Esophagus squamous epithelium (tissue), 5 donors: ENCODE measurements around the gene MAD1L1. TPM values are rescaled to one million over a fixed set of nuclear protein-coding genes. Genes with fewer than 3 reads are reported as not detected.
A peak's percentile ranks its signal among the peaks of the same experiment; 100 is the strongest.

Experiments
- DNase-seq: peaks from one replicate; lab custom pipeline; 2025; lab: John Stamatoyannopoulos, UW
- H3K27ac ChIP-seq, 4 donors: fragments of 200-600 bp; sonication (generic); one replicate each; pipeline ENCODE4 v1.5.1; 2016 to 2019; ENCODE audit warnings: mild to moderate bottlenecking in 1 of 4
- H3K27me3 ChIP-seq, 4 donors: fragments of 200-600 bp; sonication (generic); 1 replicate in 3 of 4; 2 replicates in 1 of 4; pipeline versions ENCODE4 v1.5.1 to v1.6.0; 2017 to 2021; ENCODE audit warnings: antibody characterized with exemption in 1 of 4
- H3K36me3 ChIP-seq, 3 donors: fragments of 200-600 bp; sonication (generic); one replicate each; pipeline ENCODE4 v1.5.1; 2016 to 2019
- H3K4me1 ChIP-seq, 3 donors: fragments of 200-600 bp; sonication (generic); one replicate each; pipeline ENCODE4 v1.5.1; 2017 to 2019
- H3K4me3 ChIP-seq, 4 donors: fragments of 200-600 bp; sonication (generic); 1 replicate in 3 of 4; 2 replicates in 1 of 4; pipeline ENCODE4 v1.5.1; 2016 to 2019; ENCODE audit warnings: mild to moderate bottlenecking in 2 of 4, moderate library complexity in 1 of 4
- H3K9me3 ChIP-seq, 3 donors: fragments of 200-600 bp; sonication (generic); one replicate each; pipeline ENCODE4 v1.5.1; 2016 to 2019
- POLR2A ChIP-seq, 4 donors: fragments of 450-650 bp; IDR thresholded peaks; one replicate each; pipeline ENCODE4 v1.6.1; 2017; ENCODE audit warnings: antibody characterized with exemption in 4 of 4, mild to moderate bottlenecking in 4 of 4, moderate library complexity in 3 of 4
- WGBS, 2 donors: methylation state at CpG; one replicate each; pipeline ENCODE4 v1.1.5; 2018; 5-methylcytosine and 5-hydroxymethylcytosine counted together
- intact Hi-C: fragments of 100-400 bp; cut with DNase I; formaldehyde crosslinking; loops from one replicate; pipeline ENCODE4 v1.15.0; 2022
- total RNA-seq, 4 donors: library from RNA; depleted of rRNA; stranded (reverse); fragments of >200 nt; gene quantifications; one replicate each; pipeline ENCODE4 v1.1.0, GENCODE V29; 2016
- TF ChIP-seq, protein P1 (sequence below), 6 experiments: fragments of 450-650 bp in 4 of 6; fragments of 200-600 bp in 2 of 6; sonication (generic) in 2 of 6; IDR thresholded peaks; one replicate each; pipeline ENCODE4 v1.5.1; 2016 to 2019; ENCODE audit warnings: antibody characterized with exemption in 6 of 6, mild to moderate bottlenecking in 4 of 6, moderate library complexity in 4 of 6
- donor health status: DM: yes; HTN: yes; CAD: no.

The MAD1L1 gene
- total RNA-seq, 4 donors from 2014 or later = 16.6 to 40.4 (median 30.2) TPM

DNA sequence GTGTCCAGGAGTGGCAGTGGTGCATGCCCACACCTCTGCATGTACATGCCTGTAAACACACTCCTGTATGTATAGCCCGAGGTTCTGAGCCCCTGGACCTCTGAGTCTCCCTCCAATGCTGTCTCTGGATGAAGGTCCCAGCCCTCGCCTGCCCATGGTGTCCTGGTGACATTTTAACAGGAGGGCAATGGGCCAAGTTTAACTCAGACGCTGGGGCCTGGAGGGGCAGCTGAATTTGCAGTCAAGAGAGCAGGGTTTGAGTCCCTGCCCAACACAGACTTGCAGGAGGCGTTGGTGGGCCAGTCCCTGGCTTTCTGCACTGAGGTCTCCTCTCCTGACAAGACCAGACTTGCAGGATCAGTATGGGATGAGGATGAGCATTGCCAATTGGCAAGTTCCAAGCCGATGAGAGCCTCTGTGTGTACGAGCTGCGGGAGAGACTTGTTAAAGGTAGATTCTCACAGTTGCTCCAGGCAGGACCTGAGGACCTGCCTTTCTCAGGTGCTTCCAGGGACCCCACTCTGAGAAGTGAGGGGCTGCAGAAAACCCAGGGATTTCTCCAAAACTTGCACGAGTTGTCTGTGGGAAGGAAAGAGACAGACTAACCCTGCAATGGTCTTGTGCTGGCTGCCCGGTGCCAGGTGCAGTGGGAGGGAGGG is 420.8 kb downstream of the MAD1L1 start:
- Histone ChIP-seq H3K36me3 (peaks cover 0 to 24% (median 0%) of the 10 kb centered on the region in 3 donors), H3K4me3 (no peak overlapping the region), H3K4me1 (peaks cover 8 to 31% (median 18%) of the 10 kb centered on the region in 3 donors), H3K27me3 (peaks cover 0 to 12% (median 0%) of the 10 kb centered on the region in 4 donors), H3K9me3 (no peaks in the 10 kb centered on the region), H3K27ac (no peak overlapping the region)
- DNase-seq = no peak
- 47 to 51% methylated on average over 5 to 7 of the region's 9 CpGs for WGBS, 2 donors
- TF ChIP-seq POLR2A (IDR thresholded peaks at IDR 0.05) = no peak
- TF ChIP-seq, protein P1, sequence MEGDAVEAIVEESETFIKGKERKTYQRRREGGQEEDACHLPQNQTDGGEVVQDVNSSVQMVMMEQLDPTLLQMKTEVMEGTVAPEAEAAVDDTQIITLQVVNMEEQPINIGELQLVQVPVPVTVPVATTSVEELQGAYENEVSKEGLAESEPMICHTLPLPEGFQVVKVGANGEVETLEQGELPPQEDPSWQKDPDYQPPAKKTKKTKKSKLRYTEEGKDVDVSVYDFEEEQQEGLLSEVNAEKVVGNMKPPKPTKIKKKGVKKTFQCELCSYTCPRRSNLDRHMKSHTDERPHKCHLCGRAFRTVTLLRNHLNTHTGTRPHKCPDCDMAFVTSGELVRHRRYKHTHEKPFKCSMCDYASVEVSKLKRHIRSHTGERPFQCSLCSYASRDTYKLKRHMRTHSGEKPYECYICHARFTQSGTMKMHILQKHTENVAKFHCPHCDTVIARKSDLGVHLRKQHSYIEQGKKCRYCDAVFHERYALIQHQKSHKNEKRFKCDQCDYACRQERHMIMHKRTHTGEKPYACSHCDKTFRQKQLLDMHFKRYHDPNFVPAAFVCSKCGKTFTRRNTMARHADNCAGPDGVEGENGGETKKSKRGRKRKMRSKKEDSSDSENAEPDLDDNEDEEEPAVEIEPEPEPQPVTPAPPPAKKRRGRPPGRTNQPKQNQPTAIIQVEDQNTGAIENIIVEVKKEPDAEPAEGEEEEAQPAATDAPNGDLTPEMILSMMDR (IDR thresholded peaks at IDR 0.05) = no peak
- intact Hi-C loops = no loop called here

DNA sequence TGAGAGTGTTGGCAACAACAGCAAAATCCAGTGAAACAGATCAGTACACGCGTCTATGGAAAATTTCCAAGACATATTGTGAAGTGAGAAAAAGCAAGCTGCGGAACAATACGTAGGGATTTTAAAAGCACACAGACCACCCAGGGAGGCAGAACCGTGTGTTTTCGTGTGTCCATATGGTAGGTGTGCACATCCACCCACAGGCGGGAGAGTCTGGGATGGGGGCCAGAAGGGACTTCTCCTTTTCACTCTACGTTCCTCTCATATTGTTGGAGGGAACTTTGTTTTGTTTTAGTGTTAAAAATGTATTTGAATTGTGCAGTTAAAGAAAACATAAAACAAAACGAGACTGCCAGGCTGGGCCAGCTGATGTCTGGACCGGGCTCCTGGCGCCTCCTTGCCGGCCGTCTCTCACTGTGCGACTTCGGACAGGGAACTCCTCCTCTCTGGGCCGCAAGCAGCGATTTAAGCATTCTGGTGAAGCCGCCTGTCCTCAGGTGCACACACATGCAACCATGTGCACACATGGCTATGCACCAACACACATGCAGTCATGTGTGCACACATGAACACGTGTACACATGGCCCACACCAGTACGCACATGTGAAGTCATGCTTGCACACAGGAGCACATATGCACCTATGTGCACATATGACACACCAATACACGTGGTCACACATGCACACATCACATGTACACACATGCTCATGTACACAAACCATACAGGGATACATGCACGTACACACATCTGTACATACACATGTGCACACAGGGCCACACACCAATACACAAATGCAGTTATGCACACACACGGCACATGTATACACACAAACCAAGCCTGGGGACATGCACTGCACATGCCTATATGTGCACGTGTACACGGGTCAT is 421.5 kb downstream of the MAD1L1 start:
- Histone ChIP-seq H3K27me3 (peaks cover 0 to 12% (median 0%) of the 10 kb centered on the region in 4 donors), H3K4me1 (peaks cover 8 to 31% (median 18%) of the 10 kb centered on the region in 3 donors), H3K36me3 (peaks cover 0 to 24% (median 0%) of the 10 kb centered on the region in 3 donors), H3K9me3 (no peaks in the 10 kb centered on the region), H3K27ac (no peak overlapping the region), H3K4me3 (peak overlapping the region in 1 of 4 donors; percentile 30)
- intact Hi-C loops = no loop called here
- WGBS, 2 donors = 24 to 32% methylated on average over 22 of the region's 25 CpGs
- DNase-seq = no peak
- no peak for TF ChIP-seq POLR2A (IDR thresholded peaks at IDR 0.05)
- TF ChIP-seq, protein P1 (IDR thresholded peaks at IDR 0.05) = no peak

DNA sequence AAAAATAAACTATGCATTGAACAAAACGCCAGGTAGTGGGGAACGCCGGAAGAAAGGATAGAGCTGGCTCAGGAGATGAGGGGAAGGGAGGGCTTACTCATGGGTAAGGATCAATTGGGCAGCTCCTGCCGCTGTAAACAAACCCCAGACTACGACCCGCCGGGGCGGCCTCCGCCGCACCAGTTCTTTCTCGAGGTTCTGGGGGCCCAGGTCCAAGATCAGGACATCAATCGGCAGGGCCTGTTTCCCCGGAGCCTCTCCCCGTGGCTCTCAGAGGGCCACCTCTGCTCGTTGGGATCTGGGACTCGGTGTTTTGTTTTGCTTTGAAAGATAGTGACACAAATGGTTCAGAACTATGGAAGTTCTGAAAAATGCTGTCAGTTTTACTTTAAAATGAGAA is 422.2 kb downstream of the MAD1L1 start:
- peaks cover 0 to 12% (median 0%) of the 10 kb centered on the region in 4 donors for H3K27me3 ChIP-seq
- no peak overlapping the region for H3K27ac ChIP-seq
- H3K9me3 ChIP-seq = no peaks in the 10 kb centered on the region
- H3K4me3 ChIP-seq = no peak overlapping the region
- intact Hi-C loops = no loop called here
- TF ChIP-seq POLR2A (IDR thresholded peaks at IDR 0.05) = no peak
- TF ChIP-seq, protein P1 (IDR thresholded peaks at IDR 0.05) = no peak
- 28 to 53% methylated on average over 16 of the region's 16 CpGs for WGBS, 2 donors
- H3K36me3 ChIP-seq = peaks cover 0 to 18% (median 0%) of the 10 kb centered on the region in 3 donors
- peaks cover 8 to 31% (median 18%) of the 10 kb centered on the region in 3 donors for H3K4me1 ChIP-seq
- no peak for DNase-seq

DNA sequence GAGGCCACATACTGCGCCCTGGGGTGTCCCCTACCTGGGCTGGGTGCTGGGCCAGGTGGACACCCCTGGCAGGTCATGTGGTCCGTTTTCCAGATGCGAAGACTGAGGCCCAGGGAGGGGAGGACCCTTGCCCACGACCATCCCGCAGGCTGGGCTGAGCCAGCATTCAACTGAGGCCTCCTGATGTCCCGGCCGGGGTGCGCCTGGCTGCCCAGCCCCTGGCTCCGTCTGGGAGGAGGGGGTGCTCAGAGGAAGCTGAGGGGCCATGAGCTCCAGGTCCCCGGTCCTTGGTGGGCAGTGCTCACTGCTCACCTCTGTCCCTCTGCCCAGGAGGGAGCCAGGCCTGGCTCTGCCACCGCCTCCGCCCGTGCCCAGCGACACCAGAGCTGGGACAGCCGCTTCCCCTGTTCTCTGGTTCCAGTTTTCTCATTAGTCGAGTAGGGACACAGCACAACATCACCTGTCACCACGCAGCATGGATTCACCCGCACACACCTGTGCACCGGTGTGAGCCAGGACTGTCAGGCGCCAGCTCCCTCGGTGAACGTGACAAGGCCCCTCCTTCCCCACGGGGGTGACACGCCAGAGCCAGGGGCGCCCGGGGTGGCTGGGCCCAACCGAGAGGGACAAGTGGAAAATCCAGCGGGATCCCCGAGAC is 423.0 kb downstream of the MAD1L1 start:
- TF ChIP-seq, protein P1 (IDR thresholded peaks at IDR 0.05) = no peak
- no peak for TF ChIP-seq POLR2A (IDR thresholded peaks at IDR 0.05)
- no peak for DNase-seq
- no peak overlapping the region for H3K27ac ChIP-seq
- peaks cover 8 to 31% (median 18%) of the 10 kb centered on the region in 3 donors for H3K4me1 ChIP-seq
- H3K27me3 ChIP-seq = peaks cover 0 to 18% (median 0%) of the 10 kb centered on the region in 4 donors
- H3K9me3 ChIP-seq = no peaks in the 10 kb centered on the region
- intact Hi-C loops = no loop called here
- H3K36me3 ChIP-seq = peaks cover 0 to 10% (median 0%) of the 10 kb centered on the region in 3 donors
- 72 to 78% methylated on average over 5 to 9 of the region's 29 CpGs for WGBS, 2 donors
- H3K4me3 ChIP-seq = no peak overlapping the region
